Upper lobe of left lung (tissue), 6 donors: Measurements from ENCODE around the gene FBN3. TPM values are rescaled to one million over a fixed set of nuclear protein-coding genes. Genes with fewer than 3 reads are reported as not detected.
"Not testable (repeated sequence)": the region's sequence is repeated elsewhere in the genome, so short reads cannot be mapped to it uniquely, and the experiment has no call there.

Source experiments
- ATAC-seq, 2 donors: fragments of 200-7000 bp; cut with Tn5 transposase; one replicate each; pipeline ENCODE4 v1.9.1; 2022; ENCODE audit warnings: mild to moderate bottlenecking in 2 of 2, moderate library complexity in 2 of 2; ENCODE audit not compliant: low FRiP score in 2 of 2
- DNase-seq, 2 donors: peaks; one replicate each; pipeline ENCODE4 v3.0.0-alpha.2; 2019 to 2020
- H3K27ac ChIP-seq, 4 donors: fragments of 200-600 bp; sonication (generic); one replicate each; pipeline ENCODE4 v1.5.1; 2016 to 2019
- H3K27me3 ChIP-seq, 4 donors: fragments of 200-600 bp; sonication (generic); one replicate each; pipeline ENCODE4 v1.5.1; 2017 to 2019
- H3K36me3 ChIP-seq, 4 donors: fragments of 200-600 bp; sonication (generic); one replicate each; pipeline ENCODE4 v1.5.1; 2016 to 2019
- H3K4me1 ChIP-seq, 4 donors: fragments of 200-600 bp; sonication (generic); one replicate each; pipeline ENCODE4 v1.5.1; 2018 to 2019
- H3K4me3 ChIP-seq, 4 donors: fragments of 200-600 bp; sonication (generic); one replicate each; pipeline ENCODE4 v1.5.1; 2017 to 2019; ENCODE audit warnings: mild to moderate bottlenecking in 2 of 4, moderate library complexity in 1 of 4
- H3K9me3 ChIP-seq, 4 donors: fragments of 200-600 bp; sonication (generic); one replicate each; pipeline ENCODE4 v1.5.1; 2018 to 2019
- EP300 ChIP-seq, 4 donors: sonication (generic); formaldehyde crosslinking; IDR thresholded peaks; one replicate each; pipeline ENCODE4 v1.5.1; 2017; ENCODE audit warnings: antibody characterized with exemption in 4 of 4, control low read depth in 2 of 4
- POLR2A ChIP-seq, 4 donors: fragments of 450-650 bp; IDR thresholded peaks; one replicate each; pipeline ENCODE4 v1.5.1; 2016 to 2017; ENCODE audit warnings: antibody characterized with exemption in 4 of 4, mild to moderate bottlenecking in 2 of 4
- POLR2AphosphoS5 ChIP-seq, 2 donors: sonication (generic); formaldehyde crosslinking; IDR thresholded peaks; one replicate each; pipeline ENCODE4 v1.5.1; 2017; ENCODE audit warnings: antibody characterized with exemption in 2 of 2
- WGBS, 2 donors: methylation state at CpG; one replicate each; pipeline ENCODE4 v1.1.5; 2017 to 2018; 5-methylcytosine and 5-hydroxymethylcytosine counted together
- total RNA-seq, 6 donors: library from RNA; depleted of rRNA in 4 of 6; stranded (reverse); fragments of >200 nt in 4 of 6; gene quantifications; one replicate each; pipeline versions ENCODE4 v1.1.0 to v1.2.1, GENCODE V29; 2016 to 2021
- TF ChIP-seq, protein P1 (sequence below), 6 experiments: fragments of 450-650 bp in 4 of 6; fragments of 200-600 bp in 2 of 6; sonication (generic) in 2 of 6; IDR thresholded peaks; one replicate each; pipeline ENCODE4 v1.5.1; 2016 to 2019; ENCODE audit warnings: antibody characterized with exemption in 6 of 6
- donor health status: DM: no; HTN: no; CAD: no; lungs with moderate emphysema.
- donor health status: DM: no; HTN: yes; CAD: no; lungs with severe emphysema.

The FBN3 gene
- total RNA-seq, 6 donors from 2014 or later: 0.10 to 106 (median 8.0) TPM

DNA sequence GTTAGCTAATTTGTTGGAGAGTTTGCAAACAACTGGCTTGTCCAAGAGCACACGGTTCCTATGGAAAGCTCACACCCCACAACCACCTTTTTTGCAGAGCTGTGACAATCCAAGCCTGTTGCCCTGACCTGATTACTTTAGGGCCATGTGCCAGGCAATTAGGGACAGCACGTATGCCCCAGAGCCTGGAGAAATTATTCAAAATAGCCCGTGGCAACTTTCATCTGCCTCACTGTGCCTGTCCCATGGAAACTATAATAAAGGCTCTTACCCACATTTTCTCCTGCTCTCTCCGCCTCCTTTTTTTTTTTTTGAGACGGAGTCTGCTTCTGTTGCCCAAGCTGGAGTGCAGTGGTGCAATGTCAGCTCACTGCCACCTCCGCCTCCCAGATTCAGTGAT, 18.6 kb upstream of the FBN3 start:
- TF ChIP-seq, protein P1, sequence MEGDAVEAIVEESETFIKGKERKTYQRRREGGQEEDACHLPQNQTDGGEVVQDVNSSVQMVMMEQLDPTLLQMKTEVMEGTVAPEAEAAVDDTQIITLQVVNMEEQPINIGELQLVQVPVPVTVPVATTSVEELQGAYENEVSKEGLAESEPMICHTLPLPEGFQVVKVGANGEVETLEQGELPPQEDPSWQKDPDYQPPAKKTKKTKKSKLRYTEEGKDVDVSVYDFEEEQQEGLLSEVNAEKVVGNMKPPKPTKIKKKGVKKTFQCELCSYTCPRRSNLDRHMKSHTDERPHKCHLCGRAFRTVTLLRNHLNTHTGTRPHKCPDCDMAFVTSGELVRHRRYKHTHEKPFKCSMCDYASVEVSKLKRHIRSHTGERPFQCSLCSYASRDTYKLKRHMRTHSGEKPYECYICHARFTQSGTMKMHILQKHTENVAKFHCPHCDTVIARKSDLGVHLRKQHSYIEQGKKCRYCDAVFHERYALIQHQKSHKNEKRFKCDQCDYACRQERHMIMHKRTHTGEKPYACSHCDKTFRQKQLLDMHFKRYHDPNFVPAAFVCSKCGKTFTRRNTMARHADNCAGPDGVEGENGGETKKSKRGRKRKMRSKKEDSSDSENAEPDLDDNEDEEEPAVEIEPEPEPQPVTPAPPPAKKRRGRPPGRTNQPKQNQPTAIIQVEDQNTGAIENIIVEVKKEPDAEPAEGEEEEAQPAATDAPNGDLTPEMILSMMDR (IDR thresholded peaks at IDR 0.05): no peak
- TF ChIP-seq POLR2A (IDR thresholded peaks at IDR 0.05) (no peak), EP300 (IDR thresholded peaks at IDR 0.05) (no peak), POLR2AphosphoS5 (IDR thresholded peaks at IDR 0.05) (no peak)
- ATAC-seq (no peak), DNase-seq (no peak)
- Histone ChIP-seq H3K36me3 (no peaks in the 10 kb centered on the region), H3K9me3 (no peaks in the 10 kb centered on the region), H3K27ac (no peak overlapping the region), H3K4me1 (no peaks in the 10 kb centered on the region), H3K4me3 (no peak overlapping the region), H3K27me3 (no peaks in the 10 kb centered on the region)
- 59 to 66% methylated on average over 6 of the region's 6 CpGs for WGBS, 2 donors

DNA sequence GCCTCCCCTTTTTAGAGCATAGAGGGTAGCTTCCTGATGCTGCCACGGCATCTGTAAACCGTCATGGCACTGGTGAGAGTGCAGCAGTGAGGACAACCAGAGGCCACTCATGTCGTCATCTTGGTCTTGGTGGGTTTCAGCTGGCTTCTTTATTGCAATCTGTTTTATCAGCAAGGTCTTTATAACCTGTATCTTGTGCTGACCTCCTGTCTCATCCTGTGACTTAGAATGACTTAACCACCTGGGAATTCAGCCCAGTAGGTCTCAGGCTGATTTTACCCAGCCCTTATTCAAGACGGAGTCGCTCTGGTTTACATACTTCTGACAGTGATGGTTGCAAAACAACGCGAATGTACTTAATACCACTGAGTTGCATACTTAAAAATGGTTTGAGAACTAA, 14.4 kb upstream of the FBN3 start:
- peak overlapping the region in 1 of 4 donors; percentile 1 for H3K27ac ChIP-seq
- no peak for ATAC-seq

DNA sequence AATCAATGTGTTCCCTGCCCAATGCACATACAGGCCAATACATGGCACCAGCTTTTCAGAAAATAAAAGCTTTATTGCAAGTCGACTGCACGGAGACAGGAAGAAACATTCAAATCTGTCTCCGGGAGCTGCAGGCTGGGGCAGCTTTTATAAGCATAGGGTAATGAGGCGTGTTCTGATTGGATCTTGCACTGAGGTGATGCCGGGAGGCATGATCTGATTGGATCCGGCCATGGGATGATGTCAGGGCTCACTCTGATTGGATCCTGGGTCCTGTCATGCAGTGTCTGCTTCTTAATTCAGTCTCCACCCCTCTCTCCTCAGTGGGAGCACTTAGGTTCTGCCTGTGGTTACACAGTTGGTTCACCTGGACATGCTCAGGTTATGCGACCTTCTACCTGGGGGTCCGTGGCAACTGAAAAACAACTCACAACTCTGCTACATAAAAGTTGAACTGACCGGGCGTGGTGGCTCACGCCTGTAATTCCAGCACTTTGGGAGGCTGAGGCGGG, 11.8 kb upstream of the FBN3 start:
- Histone ChIP-seq H3K4me3 (no peak overlapping the region), H3K4me1 (peaks cover 0 to 8% (median 2%) of the 10 kb centered on the region in 4 donors), H3K27me3 (no peaks in the 10 kb centered on the region), H3K9me3 (no peaks in the 10 kb centered on the region), H3K36me3 (no peaks in the 10 kb centered on the region), H3K27ac (no peak overlapping the region)
- DNase-seq (peak in 1 of 2 donors; percentile 28), ATAC-seq (no peak)
- TF ChIP-seq POLR2AphosphoS5 (IDR thresholded peaks at IDR 0.05): no peak
- peak in 1 of 4 donors; percentile 18 for TF ChIP-seq POLR2A (IDR thresholded peaks at IDR 0.05)
- TF ChIP-seq EP300 (IDR thresholded peaks at IDR 0.05): no peak
- WGBS, 2 donors: 68 to 69% methylated on average over 8 to 12 of the region's 12 CpGs

More for the DNA sequence above, 14.4 kb upstream of the FBN3 start:
- H3K36me3 ChIP-seq: no peaks in the 10 kb centered on the region
- H3K4me3 ChIP-seq: no peak overlapping the region
- WGBS, 2 donors: 65 to 76% methylated on average over 6 to 7 of the region's 7 CpGs
- no peak for TF ChIP-seq EP300 (IDR thresholded peaks at IDR 0.05)
- TF ChIP-seq POLR2AphosphoS5 (IDR thresholded peaks at IDR 0.05): no peak
- no peak for TF ChIP-seq POLR2A (IDR thresholded peaks at IDR 0.05)
- TF ChIP-seq, protein P1 (IDR thresholded peaks at IDR 0.05): no peak
- H3K9me3 ChIP-seq: no peaks in the 10 kb centered on the region
- peaks cover 0 to 8% (median 2%) of the 10 kb centered on the region in 4 donors for H3K4me1 ChIP-seq
- no peaks in the 10 kb centered on the region for H3K27me3 ChIP-seq
- no peak for DNase-seq

DNA sequence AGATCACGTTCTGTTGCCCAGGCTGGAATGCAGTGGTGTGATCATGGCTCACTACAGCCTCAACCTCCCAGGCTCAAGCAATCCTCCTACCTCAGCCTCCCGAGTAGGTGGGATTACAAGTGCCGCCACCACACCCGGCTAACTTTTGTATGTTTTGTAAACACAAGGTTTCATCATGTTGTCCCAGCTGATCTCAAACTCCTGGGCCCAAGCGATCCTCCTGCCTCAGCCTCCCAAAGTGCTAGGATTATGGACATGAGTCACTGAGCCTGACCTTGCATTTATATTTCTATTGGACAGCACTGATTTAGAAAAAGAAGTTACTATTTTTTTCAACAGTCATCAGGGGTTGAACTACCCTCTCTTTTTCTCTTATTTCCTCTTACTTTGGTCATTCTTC, 9.9 kb upstream of the FBN3 start:
- H3K27me3 ChIP-seq, H3K4me3 ChIP-seq, H3K36me3 ChIP-seq, DNase-seq, ATAC-seq, H3K9me3 ChIP-seq, H3K27ac ChIP-seq: not testable (repeated sequence)
- 77 to 87% methylated on average over 5 of the region's 5 CpGs for WGBS, 2 donors
- H3K4me1 ChIP-seq: peaks cover 7 to 20% (median 12%) of the 10 kb centered on the region in 4 donors

DNA sequence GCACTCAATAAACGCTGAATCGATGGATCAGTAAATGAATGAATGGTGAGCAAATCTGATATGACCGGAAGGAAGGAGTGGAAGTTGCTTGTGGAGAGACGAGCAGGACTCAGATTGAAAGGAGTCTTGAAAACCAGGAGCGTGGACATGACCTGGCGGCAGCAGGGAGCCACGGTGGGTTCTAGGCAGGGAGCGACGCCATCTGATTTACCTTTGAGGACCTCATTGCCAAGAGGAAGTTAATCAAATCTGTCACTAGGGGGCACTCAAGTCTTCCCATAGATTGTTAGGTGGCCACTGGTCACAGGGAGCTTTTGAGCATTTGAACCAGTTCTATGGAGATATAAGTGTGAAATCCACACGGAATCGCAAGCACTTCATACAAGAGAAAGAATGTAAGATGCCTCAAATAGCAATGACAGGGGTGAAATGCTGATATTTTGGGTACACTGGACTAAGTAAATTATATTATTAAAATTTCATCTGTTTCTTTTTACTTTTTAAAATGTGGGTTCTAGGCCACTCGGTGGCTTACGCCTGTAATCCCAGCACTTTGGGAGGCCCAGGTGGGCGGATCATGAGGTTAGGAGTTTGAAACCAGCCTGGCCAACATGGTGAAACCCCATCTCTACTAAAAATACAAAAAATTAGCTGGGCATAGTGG, 9.2 kb upstream of the FBN3 start:
- no peaks in the 10 kb centered on the region for H3K9me3 ChIP-seq
- H3K4me3 ChIP-seq: no peak overlapping the region
- H3K36me3 ChIP-seq: no peaks in the 10 kb centered on the region
- ATAC-seq: peak; percentile 72 to 84
- H3K27me3 ChIP-seq: no peaks in the 10 kb centered on the region
- peaks cover 7 to 24% (median 16%) of the 10 kb centered on the region in 4 donors for H3K4me1 ChIP-seq
- TF ChIP-seq POLR2A (IDR thresholded peaks at IDR 0.05): no peak
- TF ChIP-seq, protein P1 (IDR thresholded peaks at IDR 0.05): peak; percentile 64 to 84 (median 80)
- no peak overlapping the region for H3K27ac ChIP-seq
- WGBS, 2 donors: 43 to 44% methylated on average over 14 of the region's 14 CpGs
- DNase-seq: peak in 1 of 2 donors; percentile 65

DNA sequence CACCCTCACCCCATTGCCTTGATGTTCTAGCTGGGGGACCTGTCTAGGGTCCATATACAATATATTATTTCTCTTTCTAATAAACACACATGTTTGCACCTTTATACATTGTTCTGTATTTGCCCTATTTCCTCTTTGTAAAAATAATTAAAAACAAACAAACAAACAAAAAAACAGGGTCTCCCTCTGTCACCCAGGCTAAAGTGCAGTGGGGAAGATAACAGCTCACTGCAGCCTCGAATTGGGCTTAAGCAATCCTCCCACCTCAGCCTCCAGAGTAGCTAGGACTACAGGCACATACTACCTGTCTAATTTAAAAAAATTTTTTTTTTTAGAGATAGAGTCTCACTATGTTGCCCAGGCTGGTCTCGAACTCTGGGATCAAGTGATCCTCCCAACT, 5.9 kb upstream of the FBN3 start:
- Histone ChIP-seq H3K4me1 (peaks cover 7 to 16% (median 14%) of the 10 kb centered on the region in 4 donors), H3K36me3 (no peaks in the 10 kb centered on the region), H3K27me3 (no peaks in the 10 kb centered on the region), H3K9me3 (no peaks in the 10 kb centered on the region), H3K27ac (peak overlapping the region; percentile 3 to 58 (median 32)), H3K4me3 (no peak overlapping the region)
- no peak for ATAC-seq
- DNase-seq: no peak
- TF ChIP-seq, protein P1 (IDR thresholded peaks at IDR 0.05): no peak
- TF ChIP-seq EP300 (IDR thresholded peaks at IDR 0.05) (no peak), POLR2A (IDR thresholded peaks at IDR 0.05) (no peak), POLR2AphosphoS5 (IDR thresholded peaks at IDR 0.05) (no peak)
- 52 to 56% methylated on average over 2 of the region's 2 CpGs for WGBS, 2 donors

DNA sequence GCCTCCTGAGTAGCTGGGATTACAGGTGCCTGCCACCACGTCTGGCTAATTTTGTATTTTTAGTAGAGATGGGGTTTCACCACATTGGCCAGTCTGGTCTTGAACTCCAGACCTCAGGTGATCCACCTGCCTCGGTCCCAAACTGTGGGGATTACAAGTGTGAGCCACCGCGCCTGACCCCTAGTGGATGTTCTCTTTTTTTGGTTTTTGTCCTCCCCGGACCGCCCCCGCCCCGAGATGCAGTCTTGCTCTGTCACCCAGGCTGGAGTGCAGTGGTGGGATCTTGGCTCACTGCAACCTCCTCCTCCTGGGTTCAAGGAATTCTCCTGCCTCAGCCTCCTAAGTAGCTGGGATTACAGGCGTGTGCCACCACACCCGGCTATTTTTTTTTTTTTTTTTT, 4.6 kb upstream of the FBN3 start:
- not testable (repeated sequence) for H3K4me3 ChIP-seq, H3K9me3 ChIP-seq, H3K36me3 ChIP-seq, ATAC-seq, H3K27me3 ChIP-seq, DNase-seq
- Histone ChIP-seq H3K4me1 (peaks cover 11 to 23% (median 17%) of the 10 kb centered on the region in 4 donors), H3K27ac (peak overlapping the region in 2 of 4 donors; percentile 18 to 35)
- WGBS, 2 donors: 43 to 57% methylated on average over 10 of the region's 10 CpGs
